GM12878 (cell line): ENCODE data around the gene KRTAP3-2. TPM values are rescaled to one million over a fixed set of nuclear protein-coding genes. Genes with fewer than 3 reads are reported as not detected.
A peak's percentile ranks its signal among the peaks of the same experiment; 100 is the strongest.

ENCODE experiments used
- ATAC-seq: fragments of 200-7000 bp; cut with Tn5 transposase; 3 replicates; pipeline ENCODE4 v1.9.1; 2020; ENCODE audit warnings: mild to moderate bottlenecking, moderate library complexity
- BruUV-seq: library from RNA; stranded (reverse); fragments of 400-500 nt; replicated peaks from 2 replicates; lab custom pipeline; 2021; lab: Mats Ljungman, UMichigan
- CTCF ChIA-PET: fragments of 300-600 bp; sonication (Branson Sonifier 250); formaldehyde crosslinking; extraction: SDS; loops from one replicate; lab custom pipeline; 2021; ENCODE audit warnings: inconsistent platforms; lab: Yijun Ruan, JAX
- POLR2A ChIA-PET: fragments of 350-600 bp; formaldehyde crosslinking; extraction: SDS; loops from one replicate; lab custom pipeline; 2021; ENCODE audit warnings: inconsistent platforms; lab: Charles Lee
- RAD21 ChIA-PET: fragments of 300-600 bp; sonication (Branson Sonifier 250); formaldehyde crosslinking; loops from one replicate; lab custom pipeline; 2023; ENCODE audit warnings: antibody characterized with exemption; ENCODE audit not compliant: unreplicated experiment; lab: Charles Lee
- SMC1A ChIA-PET: fragments of 300-600 bp; sonication (Branson Sonifier 250); formaldehyde crosslinking; loops from one replicate; lab custom pipeline; 2023; ENCODE audit not compliant: unreplicated experiment, uncharacterized antibody; lab: Charles Lee
- DNase-seq: peaks from one replicate; pipeline ENCODE4 v3.0.0-alpha.2; 2011; ENCODE audit warnings: low read depth, low spot score
- FAIRE-seq: peaks from 3 replicates; lab custom pipeline; 2011; peaks lifted over from hg19 to GRCh38; lab: Jason Lieb, UNC
- H2AFZ ChIP-seq: 2 replicates; pipeline ENCODE4 v1.6.0; 2011; ENCODE audit warnings: low read depth, low read length, control low read depth; ENCODE audit not compliant: control insufficient read depth
- H3K27ac ChIP-seq: 2 replicates; pipeline ENCODE4 v1.5.1; 2011; ENCODE audit warnings: control low read depth; ENCODE audit not compliant: control insufficient read depth, insufficient read depth
- H3K27me3 ChIP-seq, 2 experiments: replicated peaks in 1 of 2; 2 replicates each; pipeline versions ENCODE4 v1.6.0 to v1.6.1; 2011; ENCODE audit warnings: low read length in 1 of 2; ENCODE audit not compliant: control insufficient read depth in 2 of 2, insufficient read depth in 2 of 2
- H3K36me3 ChIP-seq, 2 experiments: 2 replicates each; pipeline ENCODE4 v1.5.1; 2011; ENCODE audit warnings: low read length in 1 of 2; ENCODE audit not compliant: control insufficient read depth in 2 of 2, insufficient read depth in 2 of 2
- H3K4me1 ChIP-seq: 2 replicates; pipeline ENCODE4 v1.6.1; 2011; ENCODE audit warnings: mild to moderate bottlenecking, low read length, moderate library complexity, mixed read lengths; ENCODE audit not compliant: control insufficient read depth, insufficient read depth
- H3K4me2 ChIP-seq: 2 replicates; pipeline ENCODE4 v1.6.0; 2011; ENCODE audit warnings: control low read depth; ENCODE audit not compliant: control insufficient read depth, insufficient read depth
- H3K4me3 ChIP-seq: fragments of 200-600 bp; sonication (generic); 2 replicates; pipeline ENCODE4 v1.5.1; 2016
- H3K79me2 ChIP-seq: 2 replicates; pipeline ENCODE4 v1.6.0; 2011; ENCODE audit warnings: low read length; ENCODE audit not compliant: control insufficient read depth, insufficient read depth
- H3K9ac ChIP-seq: 2 replicates; pipeline ENCODE4 v1.8.0; 2011; ENCODE audit warnings: low read length, control low read depth, mixed read lengths; ENCODE audit not compliant: control insufficient read depth, insufficient read depth
- H3K9me3 ChIP-seq: replicated peaks from 3 replicates; pipeline ENCODE4 v1.5.1; 2011; ENCODE audit warnings: mild to moderate bottlenecking, low read length; ENCODE audit not compliant: control insufficient read depth, insufficient read depth
- H4K20me1 ChIP-seq: 2 replicates; pipeline ENCODE4 v1.6.0; 2011; ENCODE audit not compliant: control insufficient read depth, insufficient read depth
- BCL11A ChIP-seq: IDR thresholded peaks from 2 replicates; pipeline ENCODE4 v1.6.1; 2011; ENCODE audit warnings: low read depth, low read length
- BMI1 ChIP-seq: fragments of 450-650 bp; IDR thresholded peaks from 2 replicates; pipeline ENCODE4 v1.6.1; 2016; ENCODE audit warnings: mild to moderate bottlenecking, moderate library complexity, borderline replicate concordance
- CBX5 ChIP-seq: sonication (generic); IDR thresholded peaks from 2 replicates; pipeline ENCODE4 v1.6.1; 2016; ENCODE audit warnings: low read depth, moderate library complexity, mild to moderate bottlenecking, inconsistent platforms
- CREB1 ChIP-seq: IDR thresholded peaks from 2 replicates; pipeline ENCODE4 v1.6.1; 2012; ENCODE audit warnings: low read depth, mild to moderate bottlenecking, inconsistent platforms
- ELK1 ChIP-seq: IDR thresholded peaks from 2 replicates; pipeline ENCODE4 v1.6.1; 2012; ENCODE audit warnings: low read depth, low read length, improper control_type of control experiment
- HDAC2 ChIP-seq: fragments of 200-600 bp; sonication (generic); IDR thresholded peaks from 2 replicates; pipeline ENCODE4 v1.6.1; 2017
- JUNB ChIP-seq: IDR thresholded peaks from 2 replicates; pipeline ENCODE4 v1.6.1; 2016; ENCODE audit warnings: antibody characterized with exemption, mild to moderate bottlenecking
- MTA3 ChIP-seq: IDR thresholded peaks from 2 replicates; pipeline ENCODE4 v1.6.1; 2012; ENCODE audit warnings: low read length, inconsistent platforms, borderline replicate concordance
- MYB ChIP-seq: fragments of 150-350 bp; IDR thresholded peaks from 2 replicates; pipeline ENCODE4 v1.6.1; 2014; ENCODE audit warnings: mild to moderate bottlenecking, low read depth, low read length, borderline replicate concordance
- NFYA ChIP-seq: IDR thresholded peaks from 2 replicates; pipeline ENCODE4 v1.6.1; 2011; ENCODE audit warnings: low read depth, mild to moderate bottlenecking, low read length, improper control_type of control experiment, borderline replicate concordance
- NR2C1 ChIP-seq: fragments of 450-650 bp; IDR thresholded peaks from 2 replicates; pipeline ENCODE4 v1.6.1; 2017; ENCODE audit warnings: antibody characterized with exemption, mild to moderate bottlenecking, moderate library complexity
- SRF ChIP-seq, 2 experiments: IDR thresholded peaks; 2 replicates each; pipeline ENCODE4 v1.6.1; 2011; ENCODE audit warnings: low read depth in 2 of 2, low read length in 2 of 2, mild to moderate bottlenecking in 1 of 2, moderate library complexity in 1 of 2
- STAT3 ChIP-seq: IDR thresholded peaks from 2 replicates; pipeline ENCODE4 v1.6.1; 2011; ENCODE audit warnings: low read depth, low read length, improper control_type of control experiment
- USF1 ChIP-seq: IDR thresholded peaks from 2 replicates; pipeline ENCODE4 v1.6.1; 2011; ENCODE audit warnings: borderline replicate concordance, low read depth, mild to moderate bottlenecking, moderate library complexity, mixed read lengths, low read length; ENCODE audit not compliant: insufficient read depth; ENCODE audit errors: extremely low read length
- ZNF217 ChIP-seq: fragments of 450-650 bp; IDR thresholded peaks from 2 replicates; pipeline ENCODE4 v1.6.1; 2017; ENCODE audit warnings: antibody characterized with exemption, mild to moderate bottlenecking
- ZNF24 ChIP-seq: fragments of 450-650 bp; IDR thresholded peaks from 2 replicates; pipeline ENCODE4 v1.6.1; 2017; ENCODE audit warnings: antibody characterized with exemption, mild to moderate bottlenecking
- WGBS: methylation state at CpG from one replicate; pipeline ENCODE4 v1.1.6; 2016; ENCODE audit warnings: low lambda C conversion rate; ENCODE audit not compliant: insufficient replicate concordance, insufficient coverage; ENCODE audit errors: missing lambda C conversion rate; 5-methylcytosine and 5-hydroxymethylcytosine counted together
- in situ Hi-C: fragments of 300-500 bp; cut with MboI; formaldehyde crosslinking; loops from 9 replicates; pipeline ENCODE4 v1.14.3; 2018; ENCODE audit warnings: mixed read lengths
- intact Hi-C: fragments of 100-400 bp; cut with micrococcal nuclease; formaldehyde crosslinking; loops from one replicate; pipeline ENCODE4 v1.14.2; 2022; ENCODE audit not compliant: unreplicated experiment
- polyA plus RNA-seq, 11 experiments: library from polyadenylated mRNA; depleted of rRNA in 4 of 11; unstranded in 6 of 11; stranded (reverse) in 5 of 11; fragments of >200 nt; fragmentation: Nextera tagmentation in 4 of 11; fragmentation: Illumina TruSeq in 1 of 11; extraction: Ambion mirVana in 4 of 11; extraction: Trizol in 1 of 11; gene quantifications; 1 replicate in 1 of 11; 2 replicates in 10 of 11; pipeline versions ENCODE4 v1.2.1 to v1.2.3, GENCODE V29; 2011 to 2016; ENCODE audit warnings: inconsistent platforms in 2 of 11, missing spikeins in 2 of 11, low read depth in 1 of 11
- total RNA-seq, 4 experiments: library from RNA; depleted of rRNA in 3 of 4; stranded (reverse); fragments of >200 nt in 3 of 4; fragmentation: Illumina TruSeq in 1 of 4; extraction: Trizol in 1 of 4; gene quantifications; 2 replicates each; pipeline versions ENCODE4 v1.2.1 to v1.2.3, GENCODE V29; 2013 to 2021

The KRTAP3-2 gene
- total and polyA plus RNA-seq, 10 of the 15 experiments (the other 5 are each of a cell fraction or from before 2014, with no cell fraction given): not detected

- Histone ChIP-seq H3K4me3 (no peak overlapping the region), H4K20me1 (no peaks in the 10 kb centered on the region), H3K79me2 (no peaks in the 10 kb centered on the region), H2AFZ (no peak overlapping the region), H3K36me3 (no peaks in the 10 kb centered on the region), H3K9me3 (no peaks in the 10 kb centered on the region), H3K4me1 (no peaks in the 10 kb centered on the region), H3K27ac (no peak overlapping the region), H3K4me2 (no peak overlapping the region), H3K9ac (no peak overlapping the region), H3K27me3 (peaks cover 0 to 8% of the 10 kb centered on the region in 2 experiments; a peak in 1 of 4 replicates)
- CTCF ChIA-PET: no interaction called here
- no peak for DNase-seq
- TF ChIP-seq NFYA (no peak), USF1 (no peak)
- ATAC-seq: no peak
- BruUV-seq: no TSS peak
- SMC1A ChIA-PET: interaction anchor here (1.2 kb wide), 1 partner anchor 32 kb away, joined by 3 read pairs; no protein-coding TSS in a partner anchor
- POLR2A ChIA-PET: no interaction called here
- in situ Hi-C loops: no loop called here
- intact Hi-C loops: no loop called here
- RAD21 ChIA-PET: no interaction called here
- peak; percentile 23 for FAIRE-seq
- WGBS: 58% methylated on average over 4 of the region's 4 CpGs
These were observed 2.9 kb downstream of the KRTAP3-2 start for GRCh38 chr17:40996829-40997228.

- ChIA-PET CTCF (interaction anchor here (0.6 to 1.7 kb wide), 2 partner anchors 9 to 138 kb away, joined by 4 read pairs; no protein-coding TSS in a partner anchor), SMC1A (no interaction called here), RAD21 (no interaction called here), POLR2A (no interaction called here)
- in situ Hi-C loops (no loop called here), intact Hi-C loops (no loop called here)
- no peaks in the 10 kb centered on the region for H3K9me3 ChIP-seq
- no peak overlapping the region for H3K9ac ChIP-seq
- H3K4me1 ChIP-seq: no peaks in the 10 kb centered on the region
- H3K36me3 ChIP-seq: no peaks in the 10 kb centered on the region
- H3K79me2 ChIP-seq: no peaks in the 10 kb centered on the region
- H3K4me3 ChIP-seq: no peak overlapping the region
- peaks cover 0 to 8% of the 10 kb centered on the region in 2 experiments; a peak in 1 of 4 replicates for H3K27me3 ChIP-seq
- no peak overlapping the region for H2AFZ ChIP-seq
- BruUV-seq: no TSS peak
- H3K27ac ChIP-seq: no peak overlapping the region
- no peaks in the 10 kb centered on the region for H4K20me1 ChIP-seq
- 0% methylated on average over 1 of the region's 1 CpG for WGBS
- no peak overlapping the region for H3K4me2 ChIP-seq
- DNase-seq (no peak), FAIRE-seq (no peak), ATAC-seq (no peak)
- TF ChIP-seq JUNB (no peak), NR2C1 (no peak), BMI1 (no peak), CBX5 (no peak), SRF (IDR thresholded peaks at IDR 0.05; ENCODE audit: low read depth in 2 of 2, low read length in 2 of 2) (no peak), HDAC2 (no peak), ZNF217 (no peak), MYB (no peak), STAT3 (no peak), ELK1 (no peak), CREB1 (no peak), BCL11A (no peak), NFYA (no peak), ZNF24 (no peak), MTA3 (no peak)
These were observed 4.6 kb downstream of the KRTAP3-2 start for GRCh38 chr17:40995116-40995515.
